ENCODE data around the gene MYEOV.

Gene MYEOV

DNA sequence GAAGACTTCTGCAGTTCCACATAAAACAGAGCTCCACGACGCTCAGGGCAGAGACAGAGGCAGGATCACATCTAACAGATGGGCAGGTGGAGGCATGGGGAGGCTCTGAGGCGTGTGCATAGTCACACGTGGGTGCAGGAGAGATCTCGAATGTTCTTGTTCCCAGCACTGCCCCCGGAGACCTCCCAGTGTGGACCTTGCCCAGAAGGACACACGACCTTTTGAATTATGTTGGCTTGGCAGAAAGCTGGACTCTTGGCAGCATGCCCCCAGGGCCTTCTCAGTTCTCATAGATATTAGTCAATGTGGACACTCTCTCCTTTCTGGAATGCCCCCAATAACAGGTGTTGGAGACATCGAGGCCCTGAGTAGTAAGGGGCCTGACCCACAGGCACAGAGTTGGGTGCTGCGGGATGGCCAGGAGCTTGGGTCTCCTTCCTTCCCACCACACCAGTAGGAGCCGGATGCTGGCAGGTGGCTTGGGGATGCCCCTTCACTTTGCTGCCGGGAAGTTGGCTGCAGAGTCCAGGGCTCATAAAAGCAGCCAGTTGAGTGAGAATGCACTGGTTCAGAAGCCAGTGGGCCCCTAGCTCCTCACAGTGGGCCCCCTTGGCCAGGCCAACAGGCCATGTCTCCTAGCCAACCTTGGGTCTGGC lies 12.1 kb downstream of the MYEOV start:
- Histone ChIP-seq H3K4me3 (ENCODE audit: low read depth, low read length) (no peak overlapping the region), H3K9me3 (ENCODE audit: control insufficient read depth, insufficient read depth, low read depth, low read length) (no peaks in the 10 kb centered on the region), H3K4me1 (ENCODE audit: control insufficient read depth, insufficient read depth, low read length) (peaks cover 6% of the 10 kb centered on the region; the same call in 1 of the 2 replicates), H3K36me3 (ENCODE audit: control insufficient read depth in 2 of 2, insufficient read depth in 1 of 2, low read length in 2 of 2) (no peaks in the 10 kb centered on the region), H3K27ac (ENCODE audit: extremely low read depth, low read depth, low read length) (no peak overlapping the region)
- ChIA-PET CTCF (no interaction called here), POLR2A (no interaction called here)
- TF ChIP-seq SP2 (tag by site-specific recombination; IDR thresholded peaks at IDR 0.05) (no peak), SCRT1 (tag by site-specific recombination; IDR thresholded peaks at IDR 0.05; ENCODE audit: borderline replicate concordance) (no peak), ZNF513 (tag by site-specific recombination; IDR thresholded peaks at IDR 0.05) (no peak), ZNF121 (tag by site-specific recombination; IDR thresholded peaks at IDR 0.05) (no peak), ZNF350 (tag by site-specific recombination; IDR thresholded peaks at IDR 0.05) (no peak), ZNF302 (tag by site-specific recombination; IDR thresholded peaks at IDR 0.05; ENCODE audit: low read depth) (no peak)
- TF ChIP-seq, protein P1, sequence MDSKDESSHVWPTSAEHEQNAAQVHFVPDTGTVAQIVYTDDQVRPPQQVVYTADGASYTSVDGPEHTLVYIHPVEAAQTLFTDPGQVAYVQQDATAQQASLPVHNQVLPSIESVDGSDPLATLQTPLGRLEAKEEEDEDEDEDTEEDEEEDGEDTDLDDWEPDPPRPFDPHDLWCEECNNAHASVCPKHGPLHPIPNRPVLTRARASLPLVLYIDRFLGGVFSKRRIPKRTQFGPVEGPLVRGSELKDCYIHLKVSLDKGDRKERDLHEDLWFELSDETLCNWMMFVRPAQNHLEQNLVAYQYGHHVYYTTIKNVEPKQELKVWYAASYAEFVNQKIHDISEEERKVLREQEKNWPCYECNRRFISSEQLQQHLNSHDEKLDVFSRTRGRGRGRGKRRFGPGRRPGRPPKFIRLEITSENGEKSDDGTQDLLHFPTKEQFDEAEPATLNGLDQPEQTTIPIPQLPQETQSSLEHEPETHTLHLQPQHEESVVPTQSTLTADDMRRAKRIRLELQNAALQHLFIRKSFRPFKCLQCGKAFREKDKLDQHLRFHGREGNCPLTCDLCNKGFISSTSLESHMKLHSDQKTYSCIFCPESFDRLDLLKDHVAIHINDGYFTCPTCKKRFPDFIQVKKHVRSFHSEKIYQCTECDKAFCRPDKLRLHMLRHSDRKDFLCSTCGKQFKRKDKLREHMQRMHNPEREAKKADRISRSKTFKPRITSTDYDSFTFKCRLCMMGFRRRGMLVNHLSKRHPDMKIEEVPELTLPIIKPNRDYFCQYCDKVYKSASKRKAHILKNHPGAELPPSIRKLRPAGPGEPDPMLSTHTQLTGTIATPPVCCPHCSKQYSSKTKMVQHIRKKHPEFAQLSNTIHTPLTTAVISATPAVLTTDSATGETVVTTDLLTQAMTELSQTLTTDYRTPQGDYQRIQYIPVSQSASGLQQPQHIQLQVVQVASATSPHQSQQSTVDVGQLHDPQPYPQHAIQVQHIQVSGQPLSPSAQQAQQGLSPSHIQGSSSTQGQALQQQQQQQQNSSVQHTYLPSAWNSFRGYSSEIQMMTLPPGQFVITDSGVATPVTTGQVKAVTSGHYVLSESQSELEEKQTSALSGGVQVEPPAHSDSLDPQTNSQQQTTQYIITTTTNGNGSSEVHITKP (tag by site-specific recombination; IDR thresholded peaks at IDR 0.05) = no peak

DNA sequence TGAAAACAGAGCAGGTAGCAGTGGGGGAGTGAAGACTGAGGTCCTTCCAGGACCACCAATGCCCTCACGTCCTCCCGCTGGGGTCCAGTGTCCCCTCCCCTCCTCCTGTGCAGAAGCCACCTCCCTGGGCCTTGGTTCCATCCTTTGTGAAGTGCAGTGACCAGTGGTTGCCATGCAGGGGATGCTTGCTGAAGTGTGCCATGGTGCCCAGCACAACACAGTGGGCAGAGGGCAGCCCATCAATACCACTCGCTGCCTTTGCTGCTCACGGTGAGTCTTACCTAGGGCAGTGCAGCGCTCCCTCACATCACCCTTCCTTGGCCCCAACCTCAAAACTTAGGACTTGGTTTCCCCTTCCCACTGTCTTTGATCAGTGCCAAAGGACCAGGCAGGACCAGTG lies 12.9 kb downstream of the MYEOV start:
- peaks cover 2% of the 10 kb centered on the region; the same call in 1 of the 2 replicates for H3K4me1 ChIP-seq (ENCODE audit: control insufficient read depth, insufficient read depth, low read length)
- POLR2A ChIA-PET = no interaction called here
- no peak overlapping the region for H3K4me3 ChIP-seq (ENCODE audit: low read depth, low read length)
- H3K9me3 ChIP-seq (ENCODE audit: control insufficient read depth, insufficient read depth, low read depth, low read length) = no peaks in the 10 kb centered on the region
- CTCF ChIA-PET = interaction anchor here (0.6 kb wide), 1 partner anchor 617 kb away, joined by 3 read pairs; no protein-coding TSS in a partner anchor
- H3K36me3 ChIP-seq (ENCODE audit: control insufficient read depth in 2 of 2, insufficient read depth in 1 of 2, low read length in 2 of 2) = no peaks in the 10 kb centered on the region
- TF ChIP-seq ZNF239 (tag by site-specific recombination; IDR thresholded peaks at IDR 0.05) (no peak), ZNF114 (tag by site-specific recombination; IDR thresholded peaks at IDR 0.05) (no peak), SP7 (tag by site-specific recombination; IDR thresholded peaks at IDR 0.05) (no peak), ZSCAN23 (tag by site-specific recombination; IDR thresholded peaks at IDR 0.05) (no peak), HOXC10 (CRISPR knock-in tag; IDR thresholded peaks at IDR 0.05) (no peak), ZNF37A (tag by site-specific recombination; IDR thresholded peaks at IDR 0.05) (no peak), PRDM4 (tag by site-specific recombination; IDR thresholded peaks at IDR 0.05) (no peak), ZBTB20 (tag by site-specific recombination; IDR thresholded peaks at IDR 0.05) (no peak), KLF7 (tag by site-specific recombination; IDR thresholded peaks at IDR 0.05; ENCODE audit: borderline replicate concordance) (no peak), ZBTB44 (tag by site-specific recombination; IDR thresholded peaks at IDR 0.05) (no peak), ZNF623 (tag by site-specific recombination; IDR thresholded peaks at IDR 0.05) (no peak)
- TF ChIP-seq, protein P2, sequence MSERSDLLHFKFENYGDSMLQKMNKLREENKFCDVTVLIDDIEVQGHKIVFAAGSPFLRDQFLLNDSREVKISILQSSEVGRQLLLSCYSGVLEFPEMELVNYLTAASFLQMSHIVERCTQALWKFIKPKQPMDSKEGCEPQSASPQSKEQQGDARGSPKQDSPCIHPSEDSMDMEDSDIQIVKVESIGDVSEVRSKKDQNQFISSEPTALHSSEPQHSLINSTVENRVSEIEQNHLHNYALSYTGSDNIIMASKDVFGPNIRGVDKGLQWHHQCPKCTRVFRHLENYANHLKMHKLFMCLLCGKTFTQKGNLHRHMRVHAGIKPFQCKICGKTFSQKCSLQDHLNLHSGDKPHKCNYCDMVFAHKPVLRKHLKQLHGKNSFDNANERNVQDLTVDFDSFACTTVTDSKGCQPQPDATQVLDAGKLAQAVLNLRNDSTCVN (tag by site-specific recombination; optimal IDR thresholded peaks at IDR 0.05) = no peak
- TF ChIP-seq, protein P3, sequence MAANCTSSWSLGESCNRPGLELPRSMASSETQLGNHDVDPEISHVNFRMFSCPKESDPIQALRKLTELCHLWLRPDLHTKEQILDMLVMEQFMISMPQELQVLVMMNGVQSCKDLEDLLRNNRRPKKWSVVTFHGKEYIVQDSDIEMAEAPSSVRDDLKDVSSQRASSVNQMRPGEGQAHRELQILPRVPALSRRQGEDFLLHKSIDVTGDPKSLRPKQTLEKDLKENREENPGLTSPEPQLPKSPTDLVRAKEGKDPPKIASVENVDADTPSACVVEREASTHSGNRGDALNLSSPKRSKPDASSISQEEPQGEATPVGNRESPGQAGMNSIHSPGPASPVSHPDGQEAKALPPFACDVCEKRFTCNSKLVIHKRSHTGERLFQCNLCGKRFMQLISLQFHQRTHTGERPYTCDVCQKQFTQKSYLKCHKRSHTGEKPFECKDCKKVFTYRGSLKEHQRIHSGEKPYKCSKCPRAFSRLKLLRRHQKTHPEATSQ (tag by site-specific recombination; IDR thresholded peaks at IDR 0.05) = no peak
- H3K27ac ChIP-seq (ENCODE audit: extremely low read depth, low read depth, low read length) = no peak overlapping the region

Data from HEK293 (cell line).